B cell (primary cell): ENCODE data around the gene MYO18A.

Experiments used
- CTCF ChIP-seq: fragments of 200-600 bp; IDR thresholded peaks from one replicate; pipeline ENCODE4 v1.8.0; 2022; ENCODE audit warnings: antibody characterized with exemption, mild to moderate bottlenecking
- EZH2 ChIP-seq: IDR thresholded peaks from 2 replicates; pipeline ENCODE4 v1.6.1; 2012; ENCODE audit warnings: borderline replicate concordance, low read depth, mild to moderate bottlenecking, moderate library complexity, low read length; ENCODE audit not compliant: insufficient read depth, poor library complexity, severe bottlenecking

GRCh38 chr17:29172589-29172988 lies 7.6 kb downstream of the MYO18A start:
- no peak for TF ChIP-seq CTCF
- TF ChIP-seq EZH2 = no peak
